HepG2 (cell line): ENCODE data around the gene ZFAND2A. TPM values are rescaled to one million over a fixed set of nuclear protein-coding genes. Genes with fewer than 3 reads are reported as not detected.

Experiments used
- CC2D1A ChIP-seq: sonication (generic); formaldehyde crosslinking; IDR thresholded peaks from 2 replicates; pipeline ENCODE4 v1.8.1; 2023; ENCODE audit warnings: mild to moderate bottlenecking, missing genetic modification reagents
- HOXA9 ChIP-seq: sonication (generic); formaldehyde crosslinking; IDR thresholded peaks from 2 replicates; pipeline ENCODE4 v1.8.1; 2022; ENCODE audit warnings: missing genetic modification reagents, mild to moderate bottlenecking, moderate library complexity, borderline replicate concordance
- KLF15 ChIP-seq: sonication (generic); formaldehyde crosslinking; IDR thresholded peaks from 2 replicates; pipeline ENCODE4 v1.8.1; 2023; ENCODE audit warnings: borderline replicate concordance, mild to moderate bottlenecking, inconsistent platforms, missing genetic modification reagents, mixed read lengths
- RNF2 ChIP-seq: fragments of 450-650 bp; conservative IDR thresholded peaks from 2 replicates; pipeline ENCODE4 v1.6.1; 2016; ENCODE audit warnings: low read depth
- ZFP41 ChIP-seq: sonication (generic); formaldehyde crosslinking; IDR thresholded peaks from 2 replicates; pipeline ENCODE4 v1.4.0; 2020; ENCODE audit warnings: mild to moderate bottlenecking, missing genetic modification reagents, borderline replicate concordance
- ZNF230 ChIP-seq: sonication (generic); formaldehyde crosslinking; IDR thresholded peaks from 2 replicates; pipeline ENCODE4 v1.4.0; 2020; ENCODE audit warnings: mild to moderate bottlenecking, missing genetic modification reagents
- ZNF749 ChIP-seq: sonication (generic); formaldehyde crosslinking; IDR thresholded peaks from 2 replicates; pipeline ENCODE4 v1.8.0; 2022; ENCODE audit warnings: mild to moderate bottlenecking, missing genetic modification reagents, moderate library complexity, borderline replicate concordance
- ZNF772 ChIP-seq: sonication (generic); formaldehyde crosslinking; IDR thresholded peaks from 2 replicates; pipeline ENCODE4 v1.5.0; 2020; ENCODE audit warnings: mild to moderate bottlenecking, missing genetic modification reagents
- ZNF878 ChIP-seq: sonication (generic); formaldehyde crosslinking; IDR thresholded peaks from 2 replicates; pipeline ENCODE4 v1.8.1; 2023; ENCODE audit warnings: mild to moderate bottlenecking, missing genetic modification reagents, moderate library complexity
- polyA plus RNA-seq, 8 experiments: library from polyadenylated mRNA; depleted of rRNA in 3 of 8; stranded (reverse) in 7 of 8; unstranded in 1 of 8; fragments of >200 nt; fragmentation: Illumina TruSeq in 4 of 8; extraction: Trizol in 4 of 8; gene quantifications; 2 replicates each; pipeline versions ENCODE4 v1.2.1 to v1.2.3, GENCODE V29; 2011 to 2016; ENCODE audit warnings: low read depth in 4 of 8, missing spikeins in 1 of 8, mixed read lengths in 1 of 8; ENCODE audit not compliant: insufficient read depth in 1 of 8
- total RNA-seq, 5 experiments: library from RNA; depleted of rRNA; stranded (reverse); fragments of >200 nt; fragmentation: Illumina TruSeq; extraction: Trizol; gene quantifications; 2 replicates each; pipeline ENCODE4 v1.2.3, GENCODE V29; 2016; ENCODE audit warnings: low read depth in 1 of 5
- TF ChIP-seq, protein P1 (sequence below), 2 experiments: sonication (generic) in 1 of 2; formaldehyde crosslinking in 1 of 2; IDR thresholded peaks; 2 replicates each; pipeline versions ENCODE4 v1.4.0 to v1.6.1; 2018 to 2020; ENCODE audit warnings: missing genetic modification reagents in 2 of 2, borderline replicate concordance in 1 of 2, low read depth in 1 of 2, mild to moderate bottlenecking in 1 of 2, missing biosample characterization in 1 of 2
- TF ChIP-seq, protein P2 (sequence below): sonication (generic); formaldehyde crosslinking; IDR thresholded peaks from 2 replicates; pipeline ENCODE4 v1.4.0; 2020; ENCODE audit warnings: missing genetic modification reagents, borderline replicate concordance
- TF ChIP-seq, protein P3 (sequence below): sonication (generic); formaldehyde crosslinking; IDR thresholded peaks from 2 replicates; pipeline ENCODE4 v1.9.0; 2021; ENCODE audit warnings: mild to moderate bottlenecking, missing genetic modification reagents
- TF ChIP-seq, protein P4 (sequence below): IDR thresholded peaks from 2 replicates; pipeline ENCODE4 v1.6.1; 2016; ENCODE audit warnings: missing compliant biosample characterization, missing genetic modification reagents, borderline replicate concordance
- TF ChIP-seq, protein P5 (sequence below): sonication (generic); formaldehyde crosslinking; IDR thresholded peaks from 2 replicates; pipeline ENCODE4 v1.4.0; 2020; ENCODE audit warnings: missing genetic modification reagents

ZFAND2A gene
- total and polyA plus RNA-seq, 2 of the 13 experiments (the other 11 are each of a cell fraction or from before 2014, with no cell fraction given): 140 to 153 TPM

DNA sequence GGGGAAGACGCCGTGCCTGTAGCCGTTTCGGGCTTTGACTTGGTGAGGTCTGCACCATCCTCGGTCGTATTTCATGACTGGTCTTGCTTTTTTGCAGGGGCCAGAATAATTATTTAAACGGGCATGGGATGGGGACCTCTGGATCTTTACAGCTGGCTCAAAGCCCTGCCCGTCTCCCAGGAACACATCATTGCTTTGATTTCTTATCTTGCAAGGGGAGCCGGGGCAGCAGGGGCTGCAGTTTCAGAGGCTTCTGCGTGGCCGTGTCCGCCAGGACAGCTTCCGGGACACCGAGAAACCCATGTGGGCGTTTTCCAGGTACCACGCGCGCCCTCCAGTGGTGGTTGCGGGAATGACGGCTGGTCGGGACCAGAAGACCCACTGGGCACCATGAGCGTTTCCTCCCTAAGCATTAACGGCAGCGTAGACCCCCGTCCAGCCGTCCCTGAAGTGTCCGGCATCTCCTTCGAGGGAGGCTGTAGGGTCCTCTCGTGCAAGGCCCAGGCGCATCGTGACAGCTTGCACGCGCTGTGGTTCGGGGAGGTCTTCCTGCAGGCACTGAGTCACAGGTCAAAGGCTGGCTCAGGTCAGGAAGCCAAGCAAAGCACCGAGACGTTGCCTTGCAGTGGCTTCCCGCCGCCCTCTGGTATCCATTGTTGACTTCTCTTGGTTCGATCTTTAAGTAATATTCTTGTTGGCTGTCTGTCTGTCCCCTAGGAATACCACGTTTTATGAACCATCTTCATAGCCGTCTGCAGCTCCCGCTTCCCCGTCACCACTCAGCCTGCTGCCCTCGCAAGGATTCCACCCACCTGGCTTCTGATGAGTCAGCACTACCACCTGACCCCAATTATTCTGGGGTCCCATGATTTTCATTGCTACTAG, 16.2 kb upstream of the ZFAND2A start (continued):
- TF ChIP-seq, protein P1, sequence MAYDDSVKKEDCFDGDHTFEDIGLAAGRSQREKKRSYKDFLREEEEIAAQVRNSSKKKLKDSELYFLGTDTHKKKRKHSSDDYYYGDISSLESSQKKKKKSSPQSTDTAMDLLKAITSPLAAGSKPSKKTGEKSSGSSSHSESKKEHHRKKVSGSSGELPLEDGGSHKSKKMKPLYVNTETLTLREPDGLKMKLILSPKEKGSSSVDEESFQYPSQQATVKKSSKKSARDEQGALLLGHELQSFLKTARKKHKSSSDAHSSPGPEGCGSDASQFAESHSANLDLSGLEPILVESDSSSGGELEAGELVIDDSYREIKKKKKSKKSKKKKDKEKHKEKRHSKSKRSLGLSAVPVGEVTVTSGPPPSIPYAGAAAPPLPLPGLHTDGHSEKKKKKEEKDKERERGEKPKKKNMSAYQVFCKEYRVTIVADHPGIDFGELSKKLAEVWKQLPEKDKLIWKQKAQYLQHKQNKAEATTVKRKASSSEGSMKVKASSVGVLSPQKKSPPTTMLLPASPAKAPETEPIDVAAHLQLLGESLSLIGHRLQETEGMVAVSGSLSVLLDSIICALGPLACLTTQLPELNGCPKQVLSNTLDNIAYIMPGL (CRISPR knock-in tag; IDR thresholded peaks at IDR 0.05; ENCODE audit: borderline replicate concordance in 1 of 2, low read depth in 1 of 2): peak; percentile 73 to 96
- TF ChIP-seq ZNF772 (CRISPR knock-in tag) (no peak), RNF2 (peak; percentile 82; the same call in 1 of the 2 replicates), ZNF878 (CRISPR knock-in tag) (no peak), KLF15 (CRISPR knock-in tag) (no peak), ZNF230 (CRISPR knock-in tag) (no peak), CC2D1A (CRISPR knock-in tag) (0 out of 2 replicates have a peak, but pooled peaks have one; percentile 37), ZFP41 (CRISPR knock-in tag) (no peak; the same call in 1 of the 2 replicates), ZNF749 (CRISPR knock-in tag) (no peak), HOXA9 (CRISPR knock-in tag) (no peak)
- TF ChIP-seq, protein P2, sequence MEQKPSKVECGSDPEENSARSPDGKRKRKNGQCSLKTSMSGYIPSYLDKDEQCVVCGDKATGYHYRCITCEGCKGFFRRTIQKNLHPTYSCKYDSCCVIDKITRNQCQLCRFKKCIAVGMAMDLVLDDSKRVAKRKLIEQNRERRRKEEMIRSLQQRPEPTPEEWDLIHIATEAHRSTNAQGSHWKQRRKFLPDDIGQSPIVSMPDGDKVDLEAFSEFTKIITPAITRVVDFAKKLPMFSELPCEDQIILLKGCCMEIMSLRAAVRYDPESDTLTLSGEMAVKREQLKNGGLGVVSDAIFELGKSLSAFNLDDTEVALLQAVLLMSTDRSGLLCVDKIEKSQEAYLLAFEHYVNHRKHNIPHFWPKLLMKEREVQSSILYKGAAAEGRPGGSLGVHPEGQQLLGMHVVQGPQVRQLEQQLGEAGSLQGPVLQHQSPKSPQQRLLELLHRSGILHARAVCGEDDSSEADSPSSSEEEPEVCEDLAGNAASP (CRISPR knock-in tag): peak; percentile 82
- TF ChIP-seq, protein P3, sequence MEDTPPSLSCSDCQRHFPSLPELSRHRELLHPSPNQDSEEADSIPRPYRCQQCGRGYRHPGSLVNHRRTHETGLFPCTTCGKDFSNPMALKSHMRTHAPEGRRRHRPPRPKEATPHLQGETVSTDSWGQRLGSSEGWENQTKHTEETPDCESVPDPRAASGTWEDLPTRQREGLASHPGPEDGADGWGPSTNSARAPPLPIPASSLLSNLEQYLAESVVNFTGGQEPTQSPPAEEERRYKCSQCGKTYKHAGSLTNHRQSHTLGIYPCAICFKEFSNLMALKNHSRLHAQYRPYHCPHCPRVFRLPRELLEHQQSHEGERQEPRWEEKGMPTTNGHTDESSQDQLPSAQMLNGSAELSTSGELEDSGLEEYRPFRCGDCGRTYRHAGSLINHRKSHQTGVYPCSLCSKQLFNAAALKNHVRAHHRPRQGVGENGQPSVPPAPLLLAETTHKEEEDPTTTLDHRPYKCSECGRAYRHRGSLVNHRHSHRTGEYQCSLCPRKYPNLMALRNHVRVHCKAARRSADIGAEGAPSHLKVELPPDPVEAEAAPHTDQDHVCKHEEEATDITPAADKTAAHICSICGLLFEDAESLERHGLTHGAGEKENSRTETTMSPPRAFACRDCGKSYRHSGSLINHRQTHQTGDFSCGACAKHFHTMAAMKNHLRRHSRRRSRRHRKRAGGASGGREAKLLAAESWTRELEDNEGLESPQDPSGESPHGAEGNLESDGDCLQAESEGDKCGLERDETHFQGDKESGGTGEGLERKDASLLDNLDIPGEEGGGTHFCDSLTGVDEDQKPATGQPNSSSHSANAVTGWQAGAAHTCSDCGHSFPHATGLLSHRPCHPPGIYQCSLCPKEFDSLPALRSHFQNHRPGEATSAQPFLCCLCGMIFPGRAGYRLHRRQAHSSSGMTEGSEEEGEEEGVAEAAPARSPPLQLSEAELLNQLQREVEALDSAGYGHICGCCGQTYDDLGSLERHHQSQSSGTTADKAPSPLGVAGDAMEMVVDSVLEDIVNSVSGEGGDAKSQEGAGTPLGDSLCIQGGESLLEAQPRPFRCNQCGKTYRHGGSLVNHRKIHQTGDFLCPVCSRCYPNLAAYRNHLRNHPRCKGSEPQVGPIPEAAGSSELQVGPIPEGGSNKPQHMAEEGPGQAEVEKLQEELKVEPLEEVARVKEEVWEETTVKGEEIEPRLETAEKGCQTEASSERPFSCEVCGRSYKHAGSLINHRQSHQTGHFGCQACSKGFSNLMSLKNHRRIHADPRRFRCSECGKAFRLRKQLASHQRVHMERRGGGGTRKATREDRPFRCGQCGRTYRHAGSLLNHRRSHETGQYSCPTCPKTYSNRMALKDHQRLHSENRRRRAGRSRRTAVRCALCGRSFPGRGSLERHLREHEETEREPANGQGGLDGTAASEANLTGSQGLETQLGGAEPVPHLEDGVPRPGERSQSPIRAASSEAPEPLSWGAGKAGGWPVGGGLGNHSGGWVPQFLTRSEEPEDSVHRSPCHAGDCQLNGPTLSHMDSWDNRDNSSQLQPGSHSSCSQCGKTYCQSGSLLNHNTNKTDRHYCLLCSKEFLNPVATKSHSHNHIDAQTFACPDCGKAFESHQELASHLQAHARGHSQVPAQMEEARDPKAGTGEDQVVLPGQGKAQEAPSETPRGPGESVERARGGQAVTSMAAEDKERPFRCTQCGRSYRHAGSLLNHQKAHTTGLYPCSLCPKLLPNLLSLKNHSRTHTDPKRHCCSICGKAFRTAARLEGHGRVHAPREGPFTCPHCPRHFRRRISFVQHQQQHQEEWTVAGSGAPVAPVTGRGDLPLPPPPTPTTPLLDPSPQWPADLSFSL (CRISPR knock-in tag): no peak
- TF ChIP-seq, protein P4, sequence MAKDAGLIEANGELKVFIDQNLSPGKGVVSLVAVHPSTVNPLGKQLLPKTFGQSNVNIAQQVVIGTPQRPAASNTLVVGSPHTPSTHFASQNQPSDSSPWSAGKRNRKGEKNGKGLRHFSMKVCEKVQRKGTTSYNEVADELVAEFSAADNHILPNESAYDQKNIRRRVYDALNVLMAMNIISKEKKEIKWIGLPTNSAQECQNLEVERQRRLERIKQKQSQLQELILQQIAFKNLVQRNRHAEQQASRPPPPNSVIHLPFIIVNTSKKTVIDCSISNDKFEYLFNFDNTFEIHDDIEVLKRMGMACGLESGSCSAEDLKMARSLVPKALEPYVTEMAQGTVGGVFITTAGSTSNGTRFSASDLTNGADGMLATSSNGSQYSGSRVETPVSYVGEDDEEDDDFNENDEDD (CRISPR knock-in tag): peak; percentile 41; the same call in 1 of the 2 replicates
- TF ChIP-seq, protein P5, sequence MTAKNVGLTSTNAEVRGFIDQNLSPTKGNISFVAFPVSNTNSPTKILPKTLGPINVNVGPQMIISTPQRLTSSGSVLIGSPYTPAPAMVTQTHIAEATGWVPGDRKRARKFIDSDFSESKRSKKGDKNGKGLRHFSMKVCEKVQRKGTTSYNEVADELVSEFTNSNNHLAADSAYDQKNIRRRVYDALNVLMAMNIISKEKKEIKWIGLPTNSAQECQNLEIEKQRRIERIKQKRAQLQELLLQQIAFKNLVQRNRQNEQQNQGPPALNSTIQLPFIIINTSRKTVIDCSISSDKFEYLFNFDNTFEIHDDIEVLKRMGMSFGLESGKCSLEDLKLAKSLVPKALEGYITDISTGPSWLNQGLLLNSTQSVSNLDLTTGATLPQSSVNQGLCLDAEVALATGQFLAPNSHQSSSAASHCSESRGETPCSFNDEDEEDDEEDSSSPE (CRISPR knock-in tag): no peak
